B cell (primary cell): Measurements from ENCODE around the gene HSPA12A.

ENCODE experiments used
- CTCF ChIP-seq: fragments of 200-600 bp; IDR thresholded peaks from one replicate; pipeline ENCODE4 v1.8.0; 2022; ENCODE audit warnings: antibody characterized with exemption, mild to moderate bottlenecking
- EZH2 ChIP-seq: IDR thresholded peaks from 2 replicates; pipeline ENCODE4 v1.6.1; 2012; ENCODE audit warnings: borderline replicate concordance, low read depth, mild to moderate bottlenecking, moderate library complexity, low read length; ENCODE audit not compliant: insufficient read depth, poor library complexity, severe bottlenecking

GRCh38 chr10:116738339-116738738, 4.0 kb downstream of the HSPA12A start:
- TF ChIP-seq CTCF: no peak
- no peak for TF ChIP-seq EZH2
